Esophagus squamous epithelium (tissue), 5 donors: ENCODE results near the gene POLR3K. TPM values are rescaled to one million over a fixed set of nuclear protein-coding genes. Genes with fewer than 3 reads are reported as not detected.
A peak's percentile ranks its signal among the peaks of the same experiment; 100 is the strongest.
"Not testable (repeated sequence)": the region's sequence is repeated elsewhere in the genome, so short reads cannot be mapped to it uniquely, and the experiment has no call there.

ENCODE experiments used
- DNase-seq: peaks from one replicate; lab custom pipeline; 2025; lab: John Stamatoyannopoulos, UW
- H3K27ac ChIP-seq, 4 donors: fragments of 200-600 bp; sonication (generic); one replicate each; pipeline ENCODE4 v1.5.1; 2016 to 2019; ENCODE audit warnings: mild to moderate bottlenecking in 1 of 4
- H3K27me3 ChIP-seq, 4 donors: fragments of 200-600 bp; sonication (generic); 1 replicate in 3 of 4; 2 replicates in 1 of 4; pipeline versions ENCODE4 v1.5.1 to v1.6.0; 2017 to 2021; ENCODE audit warnings: antibody characterized with exemption in 1 of 4
- H3K36me3 ChIP-seq, 3 donors: fragments of 200-600 bp; sonication (generic); one replicate each; pipeline ENCODE4 v1.5.1; 2016 to 2019
- H3K4me1 ChIP-seq, 3 donors: fragments of 200-600 bp; sonication (generic); one replicate each; pipeline ENCODE4 v1.5.1; 2017 to 2019
- H3K4me3 ChIP-seq, 4 donors: fragments of 200-600 bp; sonication (generic); 1 replicate in 3 of 4; 2 replicates in 1 of 4; pipeline ENCODE4 v1.5.1; 2016 to 2019; ENCODE audit warnings: mild to moderate bottlenecking in 2 of 4, moderate library complexity in 1 of 4
- H3K9me3 ChIP-seq, 3 donors: fragments of 200-600 bp; sonication (generic); one replicate each; pipeline ENCODE4 v1.5.1; 2016 to 2019
- CTCF ChIP-seq, 6 experiments: fragments of 450-650 bp in 4 of 6; fragments of 200-600 bp in 2 of 6; sonication (generic) in 2 of 6; IDR thresholded peaks; one replicate each; pipeline ENCODE4 v1.5.1; 2016 to 2019; ENCODE audit warnings: antibody characterized with exemption in 6 of 6, mild to moderate bottlenecking in 4 of 6, moderate library complexity in 4 of 6
- POLR2A ChIP-seq, 4 donors: fragments of 450-650 bp; IDR thresholded peaks; one replicate each; pipeline ENCODE4 v1.6.1; 2017; ENCODE audit warnings: antibody characterized with exemption in 4 of 4, mild to moderate bottlenecking in 4 of 4, moderate library complexity in 3 of 4
- WGBS, 2 donors: methylation state at CpG; one replicate each; pipeline ENCODE4 v1.1.5; 2018; 5-methylcytosine and 5-hydroxymethylcytosine counted together
- intact Hi-C: fragments of 100-400 bp; cut with DNase I; formaldehyde crosslinking; loops from one replicate; pipeline ENCODE4 v1.15.0; 2022
- total RNA-seq, 4 donors: library from RNA; depleted of rRNA; stranded (reverse); fragments of >200 nt; gene quantifications; one replicate each; pipeline ENCODE4 v1.1.0, GENCODE V29; 2016
- donor health status: DM: yes; HTN: yes; CAD: no.

The POLR3K gene
- total RNA-seq, 4 donors from 2014 or later: 3.1 to 8.6 (median 4.8) TPM

- DNase-seq: no peak
- peaks cover 12 to 61% (median 28%) of the 10 kb centered on the region in 3 donors for H3K36me3 ChIP-seq
- TF ChIP-seq CTCF (IDR thresholded peaks at IDR 0.05) (no peak), POLR2A (IDR thresholded peaks at IDR 0.05) (no peak)
These were observed 801 bp upstream of the POLR3K start for GRCh38 chr16:54237-54581.

DNA sequence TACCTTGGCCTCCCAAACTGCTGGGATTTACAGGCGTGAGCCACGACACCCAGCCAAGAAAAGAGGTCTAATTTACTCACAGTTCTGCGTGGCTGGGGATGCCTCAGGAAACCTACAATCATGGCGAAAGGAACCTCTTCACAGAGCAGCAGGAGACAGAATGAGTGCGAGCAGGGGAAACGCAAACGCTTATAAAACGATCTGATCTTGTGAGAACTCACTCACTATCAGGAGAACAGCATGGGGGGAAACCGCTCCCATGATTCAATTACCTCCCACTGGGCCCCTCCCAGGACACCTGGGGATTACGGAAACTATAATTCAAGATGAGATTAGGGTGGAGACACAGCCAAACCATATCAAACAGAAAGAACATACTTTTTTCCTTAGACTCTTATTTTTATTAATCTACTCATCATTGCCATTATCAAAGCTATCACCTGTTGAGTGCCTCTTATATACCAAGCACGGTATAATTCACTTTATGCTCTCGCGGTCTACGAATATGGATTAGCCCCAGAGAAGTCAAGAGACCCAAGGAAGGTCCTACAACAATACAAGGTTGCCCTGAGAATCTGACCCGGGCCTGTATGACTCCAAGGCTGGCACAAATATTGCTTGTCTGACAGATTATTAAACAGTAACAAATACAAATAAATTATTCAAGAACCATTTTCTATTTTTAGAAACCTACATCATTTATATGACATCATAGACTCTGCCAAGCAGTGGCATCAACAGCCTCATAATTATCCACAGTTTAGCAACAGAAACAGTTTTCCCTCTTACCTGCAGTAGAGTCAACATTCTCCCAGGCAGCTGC, 2.4 kb downstream of the POLR3K start:
- Histone ChIP-seq H3K4me1 (peaks cover 9 to 39% (median 12%) of the 10 kb centered on the region in 3 donors), H3K9me3 (no peaks in the 10 kb centered on the region), H3K27me3 (no peaks in the 10 kb centered on the region), H3K4me3 (no peak overlapping the region), H3K27ac (no peak overlapping the region), H3K36me3 (peaks cover 0 to 55% (median under 1%) of the 10 kb centered on the region in 3 donors)
- DNase-seq: no peak
- TF ChIP-seq POLR2A (IDR thresholded peaks at IDR 0.05) (no peak), CTCF (IDR thresholded peaks at IDR 0.05) (no peak)
- intact Hi-C loops: no loop called here
- 89 to 91% methylated on average over 15 of the region's 15 CpGs for WGBS, 2 donors

More at GRCh38 chr16:54237-54581, 801 bp upstream of the POLR3K start:
- H3K27ac ChIP-seq: peak overlapping the region; percentile 43 to 90 (median 82)
- H3K9me3 ChIP-seq: no peaks in the 10 kb centered on the region
- H3K4me1 ChIP-seq: peaks cover 9 to 39% (median 12%) of the 10 kb centered on the region in 3 donors
- H3K27me3 ChIP-seq: no peaks in the 10 kb centered on the region
- intact Hi-C loops: no loop called here
- peak overlapping the region; percentile 84 to 92 (median 91) for H3K4me3 ChIP-seq
- WGBS, 2 donors: 39 to 58% methylated on average over 3 to 12 of the region's 12 CpGs

- H3K27me3 ChIP-seq: no peaks in the 10 kb centered on the region
- H3K4me1 ChIP-seq: peaks cover 0 to 16% (median 5%) of the 10 kb centered on the region in 3 donors
- H3K4me3 ChIP-seq: no peak overlapping the region
- DNase-seq: no peak
- no peaks in the 10 kb centered on the region for H3K9me3 ChIP-seq
- intact Hi-C loops: no loop called here
- H3K36me3 ChIP-seq: peaks cover 0 to 76% (median 0%) of the 10 kb centered on the region in 3 donors
- 88 to 95% methylated on average over 4 to 6 of the region's 7 CpGs for WGBS, 2 donors
- TF ChIP-seq POLR2A (IDR thresholded peaks at IDR 0.05) (no peak), CTCF (IDR thresholded peaks at IDR 0.05) (no peak)
- no peak overlapping the region for H3K27ac ChIP-seq
These were observed 6.2 kb downstream of the POLR3K start for GRCh38 chr16:47234-47633.

DNA sequence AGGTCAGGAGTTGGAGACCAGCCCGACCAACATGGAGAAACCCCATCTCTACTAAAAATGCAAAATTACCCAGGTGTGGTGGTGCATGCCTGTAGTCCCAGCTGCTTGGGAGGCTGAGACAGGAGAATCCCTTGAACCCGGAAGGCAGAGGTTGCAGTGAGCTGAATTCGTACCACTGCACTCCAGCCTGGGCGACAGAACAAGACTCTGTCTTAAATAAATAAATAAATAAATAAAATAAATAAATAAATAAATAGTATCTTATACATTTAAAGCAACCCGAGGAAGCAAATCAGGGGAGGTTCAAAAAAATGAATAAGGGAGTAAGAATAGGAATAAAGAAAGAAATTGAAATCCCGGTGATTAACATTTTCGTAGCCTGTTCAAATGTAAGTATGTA, 6.9 kb downstream of the POLR3K start:
- H3K27me3 ChIP-seq, intact Hi-C loops, H3K4me3 ChIP-seq, DNase-seq, H3K27ac ChIP-seq, H3K9me3 ChIP-seq, H3K4me1 ChIP-seq: not testable (repeated sequence)
- H3K36me3 ChIP-seq: peaks cover 0 to 82% (median 0%) of the 10 kb centered on the region in 3 donors
- WGBS, 2 donors: 91 to 99% methylated on average over 7 of the region's 7 CpGs

GRCh38 chr16:45454-45853, 8.0 kb downstream of the POLR3K start:
- DNase-seq: no peak
- WGBS, 2 donors: 62 to 80% methylated on average over 5 of the region's 5 CpGs
- Histone ChIP-seq H3K27me3 (no peaks in the 10 kb centered on the region), H3K4me3 (no peak overlapping the region), H3K27ac (no peak overlapping the region), H3K9me3 (no peaks in the 10 kb centered on the region), H3K36me3 (peaks cover 0 to 74% (median 0%) of the 10 kb centered on the region in 3 donors), H3K4me1 (no peaks in the 10 kb centered on the region)
- intact Hi-C loops: no loop called here
- TF ChIP-seq POLR2A (IDR thresholded peaks at IDR 0.05): no peak
- TF ChIP-seq CTCF (IDR thresholded peaks at IDR 0.05): no peak
